GM21825 (cell line): ENCODE data around the gene CNTROB.
A peak's percentile ranks its signal among the peaks of the same experiment; 100 is the strongest.

ENCODE experiments used
- ATAC-seq: cut with Tn5 transposase; IDR thresholded peaks from one replicate; pipeline ENCODE4 v1.9.1; 2021; ENCODE audit warnings: mild to moderate bottlenecking, moderate library complexity; ENCODE audit not compliant: unreplicated experiment

The CNTROB gene

DNA sequence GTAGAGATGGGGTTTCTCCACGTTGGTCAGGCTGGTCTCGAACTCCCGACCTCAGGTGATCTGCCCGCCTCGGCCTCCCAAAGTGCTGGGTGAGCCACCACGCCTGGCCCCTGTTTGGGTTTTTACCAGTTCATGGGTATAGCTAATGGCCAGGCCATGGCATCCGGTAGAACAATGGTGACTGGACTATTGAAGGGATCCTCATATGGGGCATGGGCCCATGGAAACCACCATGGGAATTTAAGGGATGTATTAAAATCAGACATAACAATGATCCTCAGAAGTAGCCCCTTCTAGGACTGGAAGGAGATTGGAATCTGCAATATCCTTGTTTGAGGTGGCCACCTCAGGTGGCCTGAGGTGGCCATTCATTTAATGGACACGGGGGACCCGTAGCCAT, 52.9 kb downstream of the CNTROB start:
- no peak for ATAC-seq

- ATAC-seq, result no peak
Measured at GRCh38 chr17:7987112-7987893, 55.3 kb downstream of the CNTROB start.

DNA sequence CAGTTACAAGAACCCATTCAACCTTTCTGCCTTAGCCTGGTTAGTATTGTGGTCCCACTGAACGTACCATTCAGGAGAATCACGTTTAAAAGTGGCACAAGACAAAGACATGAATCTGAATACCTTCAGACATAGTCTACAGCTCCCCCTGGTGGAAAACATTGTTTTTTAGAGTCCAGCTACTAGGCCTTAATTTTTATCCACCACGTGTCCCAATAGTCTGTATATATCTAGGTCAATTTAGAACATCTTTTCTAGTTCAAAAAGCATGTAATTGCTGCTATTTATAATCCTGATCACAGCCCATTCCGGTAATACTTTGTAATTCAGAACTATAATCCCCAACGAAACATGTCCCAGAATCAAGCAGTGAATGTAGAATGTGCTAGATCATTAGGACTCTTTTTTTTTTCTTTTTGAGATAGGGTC, 56.8 kb downstream of the CNTROB start:
- ATAC-seq, result no peak

DNA sequence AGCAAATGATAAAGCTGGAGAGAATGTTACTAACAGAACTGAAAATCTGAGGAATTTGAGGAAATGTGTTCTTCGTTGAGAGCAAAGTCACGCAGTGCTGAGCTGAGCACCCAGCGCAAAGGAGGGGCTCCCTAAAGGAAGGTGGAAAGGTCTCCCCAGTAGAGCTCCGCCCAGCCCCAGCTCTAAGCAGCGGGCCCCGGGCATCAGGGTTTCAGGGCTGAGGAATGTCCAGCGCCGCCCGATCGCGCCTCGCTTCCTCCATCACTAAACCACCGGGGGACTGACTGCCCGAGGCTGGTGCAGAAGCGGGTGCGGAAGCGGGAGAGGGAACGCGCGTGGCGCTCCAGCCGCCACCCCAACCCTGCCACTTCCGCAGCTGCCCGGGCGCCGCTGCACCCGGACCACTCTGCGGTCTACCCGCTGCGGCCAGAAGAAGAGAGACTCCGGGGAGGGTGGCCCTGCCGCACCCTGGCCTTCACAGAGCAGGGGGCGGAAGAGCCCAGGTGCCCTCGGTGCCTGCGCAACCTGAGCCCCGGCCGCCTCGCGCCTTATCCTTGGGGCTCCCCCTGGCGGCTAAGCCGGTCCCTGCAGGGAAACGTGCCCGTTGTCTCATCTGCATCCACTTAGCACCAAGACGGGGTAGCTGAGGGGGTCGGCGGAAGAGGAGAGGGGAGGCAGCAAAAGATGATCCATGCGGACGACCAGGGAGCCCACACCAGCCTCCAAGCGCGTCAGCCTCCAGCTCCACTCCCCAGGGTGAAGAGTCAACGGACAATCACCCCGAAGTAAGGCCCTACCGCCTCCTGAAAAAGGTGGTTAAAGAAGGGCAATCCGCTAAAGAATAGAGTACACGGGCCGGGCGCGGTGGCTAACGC, 58.0 kb downstream of the CNTROB start:
- peak; percentile 71 for ATAC-seq

DNA sequence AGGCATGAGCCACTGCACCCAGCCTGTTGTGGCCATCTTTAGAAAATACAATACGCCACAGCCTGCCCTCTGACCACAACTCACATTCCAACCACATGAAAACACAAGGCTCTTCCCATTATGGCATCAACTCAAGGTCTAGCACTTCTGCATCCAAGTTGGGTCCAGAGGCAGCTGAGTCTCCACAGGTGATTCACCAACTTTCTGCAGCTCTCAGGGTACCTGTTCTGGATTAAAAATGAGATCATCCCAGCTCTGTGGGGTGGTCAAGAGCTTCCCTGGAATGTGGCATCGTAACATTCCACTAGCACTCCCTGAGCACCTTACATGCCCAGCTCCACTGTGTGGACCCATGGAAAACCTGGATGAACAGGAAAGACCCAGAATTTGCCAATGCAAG, 60.5 kb downstream of the CNTROB start:
- ATAC-seq, result no peak

- ATAC-seq, result no peak
Measured at GRCh38 chr17:7992924-7993323, 60.9 kb downstream of the CNTROB start.

GRCh38 chr17:7993972-7994589, 62.1 kb downstream of the CNTROB start:
- no peak for ATAC-seq

DNA sequence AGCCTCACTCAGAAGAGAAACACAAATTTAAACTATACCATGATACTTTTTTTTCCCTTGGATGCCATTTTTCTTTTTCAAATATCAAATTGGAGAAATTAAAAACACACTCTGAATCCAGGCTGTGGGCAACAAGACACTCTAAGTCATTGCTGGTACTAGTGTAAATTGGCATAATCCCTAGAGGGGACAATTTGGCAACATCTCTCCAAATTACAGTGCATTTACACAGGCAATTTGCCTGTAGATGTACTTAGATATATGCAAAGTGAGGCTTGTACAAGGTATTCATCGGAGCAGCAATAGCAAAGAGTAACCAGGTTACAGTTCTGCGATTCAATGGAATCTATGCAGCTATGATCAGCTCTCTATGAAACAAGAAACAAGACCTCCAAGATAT, 63.7 kb downstream of the CNTROB start:
- ATAC-seq, result no peak

DNA sequence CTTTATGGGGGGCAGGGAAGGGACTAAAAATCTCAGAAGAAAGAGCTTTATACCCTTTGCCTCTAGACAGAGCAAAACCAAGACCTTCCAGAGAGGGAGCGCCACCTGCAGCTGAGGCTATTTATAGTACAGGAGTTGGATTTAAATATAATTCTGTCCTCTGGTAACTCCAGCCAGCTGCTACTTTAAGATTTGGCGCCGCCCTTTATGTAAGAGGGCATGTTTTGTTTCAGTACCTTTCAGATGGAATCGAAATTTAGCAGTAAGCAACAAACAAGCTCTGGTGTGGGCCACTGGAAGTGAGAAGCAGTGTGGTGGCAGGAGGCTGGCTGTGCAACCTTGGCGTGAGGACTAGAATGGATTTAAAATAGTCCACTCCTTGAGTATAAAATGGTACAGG, 65.2 kb downstream of the CNTROB start:
- ATAC-seq, result no peak
